Neural progenitor cell (in vitro differentiated cells): ENCODE results near the gene MIAT.

ENCODE experiments used
- EZH2 ChIP-seq: fragments of 200-600 bp; sonication (generic); IDR thresholded peaks from 2 replicates; pipeline ENCODE4 v1.6.1; 2017; ENCODE audit warnings: antibody characterized with exemption, mild to moderate bottlenecking, moderate library complexity
- TF ChIP-seq, protein P1 (sequence below): fragments of 200-600 bp; sonication (generic); IDR thresholded peaks from 2 replicates; pipeline ENCODE4 v1.5.1; 2017; ENCODE audit warnings: antibody characterized with exemption, mild to moderate bottlenecking

DNA sequence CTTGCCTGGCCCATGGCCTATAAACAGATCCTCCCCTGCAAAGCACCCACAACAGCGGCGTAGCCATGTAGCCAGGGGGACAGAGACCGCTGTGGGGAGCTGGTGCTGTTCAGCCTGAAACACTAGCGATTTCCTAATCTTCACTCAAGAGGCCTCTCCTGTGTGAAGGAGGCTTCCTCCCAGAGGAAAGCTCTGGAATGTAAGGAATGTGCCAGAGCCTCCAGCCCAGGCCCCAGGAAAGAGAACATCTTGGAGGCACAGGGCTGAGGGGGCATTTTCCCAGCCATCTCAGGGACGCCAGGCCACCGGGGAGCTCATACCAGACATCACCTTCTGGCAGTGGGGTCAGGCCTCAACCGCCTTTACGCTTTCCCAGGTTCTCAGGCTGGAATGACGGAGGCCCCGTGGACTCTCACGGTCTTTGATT lies 24.0 kb downstream of the MIAT start:
- TF ChIP-seq, protein P1, sequence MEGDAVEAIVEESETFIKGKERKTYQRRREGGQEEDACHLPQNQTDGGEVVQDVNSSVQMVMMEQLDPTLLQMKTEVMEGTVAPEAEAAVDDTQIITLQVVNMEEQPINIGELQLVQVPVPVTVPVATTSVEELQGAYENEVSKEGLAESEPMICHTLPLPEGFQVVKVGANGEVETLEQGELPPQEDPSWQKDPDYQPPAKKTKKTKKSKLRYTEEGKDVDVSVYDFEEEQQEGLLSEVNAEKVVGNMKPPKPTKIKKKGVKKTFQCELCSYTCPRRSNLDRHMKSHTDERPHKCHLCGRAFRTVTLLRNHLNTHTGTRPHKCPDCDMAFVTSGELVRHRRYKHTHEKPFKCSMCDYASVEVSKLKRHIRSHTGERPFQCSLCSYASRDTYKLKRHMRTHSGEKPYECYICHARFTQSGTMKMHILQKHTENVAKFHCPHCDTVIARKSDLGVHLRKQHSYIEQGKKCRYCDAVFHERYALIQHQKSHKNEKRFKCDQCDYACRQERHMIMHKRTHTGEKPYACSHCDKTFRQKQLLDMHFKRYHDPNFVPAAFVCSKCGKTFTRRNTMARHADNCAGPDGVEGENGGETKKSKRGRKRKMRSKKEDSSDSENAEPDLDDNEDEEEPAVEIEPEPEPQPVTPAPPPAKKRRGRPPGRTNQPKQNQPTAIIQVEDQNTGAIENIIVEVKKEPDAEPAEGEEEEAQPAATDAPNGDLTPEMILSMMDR = no peak
- no peak for TF ChIP-seq EZH2
